ENCODE results near the gene PREX1.

DNA sequence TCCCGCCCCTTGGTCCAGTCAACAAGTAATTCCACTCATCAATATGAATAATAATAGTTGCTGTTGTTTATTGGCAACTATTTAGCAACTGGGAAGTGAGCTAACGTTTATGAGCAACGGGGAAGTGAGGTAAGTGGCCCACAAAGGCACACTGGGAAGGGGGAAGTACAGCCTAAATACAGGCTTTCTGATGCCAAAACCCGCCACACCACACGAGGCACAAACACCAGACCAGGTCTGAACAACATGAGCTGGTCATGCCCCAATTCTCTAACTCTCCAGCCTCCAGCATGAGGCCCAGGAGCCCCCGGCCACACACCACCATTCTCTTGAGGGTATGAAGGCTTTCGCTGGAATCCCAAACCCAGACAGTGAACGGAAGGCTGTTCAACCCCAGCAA lies 50.8 kb downstream of the PREX1 start:
- TF ChIP-seq EZH2 (IDR thresholded peaks at IDR 0.05; ENCODE audit: low read length): no peak
- TF ChIP-seq, protein P1, sequence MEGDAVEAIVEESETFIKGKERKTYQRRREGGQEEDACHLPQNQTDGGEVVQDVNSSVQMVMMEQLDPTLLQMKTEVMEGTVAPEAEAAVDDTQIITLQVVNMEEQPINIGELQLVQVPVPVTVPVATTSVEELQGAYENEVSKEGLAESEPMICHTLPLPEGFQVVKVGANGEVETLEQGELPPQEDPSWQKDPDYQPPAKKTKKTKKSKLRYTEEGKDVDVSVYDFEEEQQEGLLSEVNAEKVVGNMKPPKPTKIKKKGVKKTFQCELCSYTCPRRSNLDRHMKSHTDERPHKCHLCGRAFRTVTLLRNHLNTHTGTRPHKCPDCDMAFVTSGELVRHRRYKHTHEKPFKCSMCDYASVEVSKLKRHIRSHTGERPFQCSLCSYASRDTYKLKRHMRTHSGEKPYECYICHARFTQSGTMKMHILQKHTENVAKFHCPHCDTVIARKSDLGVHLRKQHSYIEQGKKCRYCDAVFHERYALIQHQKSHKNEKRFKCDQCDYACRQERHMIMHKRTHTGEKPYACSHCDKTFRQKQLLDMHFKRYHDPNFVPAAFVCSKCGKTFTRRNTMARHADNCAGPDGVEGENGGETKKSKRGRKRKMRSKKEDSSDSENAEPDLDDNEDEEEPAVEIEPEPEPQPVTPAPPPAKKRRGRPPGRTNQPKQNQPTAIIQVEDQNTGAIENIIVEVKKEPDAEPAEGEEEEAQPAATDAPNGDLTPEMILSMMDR (optimal IDR thresholded peaks at IDR 0.05 in 1 of 3, IDR thresholded peaks at IDR 0.05 in 1 of 3, conservative IDR thresholded peaks at IDR 0.05 in 1 of 3; ENCODE audit: extremely low read depth in 1 of 3, insufficient read depth in 2 of 3, low read length in 3 of 3): no peak
